Thoracic aorta (tissue), 2 donors: Measurements from ENCODE around the gene CHL1. TPM values are rescaled to one million over a fixed set of nuclear protein-coding genes. Genes with fewer than 3 reads are reported as not detected.

Source experiments
- ATAC-seq: fragments of 150-250 bp; one replicate; pipeline ENCODE4 v1.8.0; 2017; ENCODE audit warnings: low read depth; ENCODE audit not compliant: insufficient number of reproducible peaks, low FRiP score
- DNase-seq: peaks from one replicate; pipeline ENCODE4 v3.0.0-alpha.2; 2020; ENCODE audit warnings: low spot score
- H3K27ac ChIP-seq, 2 donors: fragments of 200-600 bp; sonication (generic); 1 replicate in 1 of 2; 2 replicates in 1 of 2; pipeline ENCODE4 v1.5.1; 2016; ENCODE audit warnings: mild to moderate bottlenecking in 2 of 2, moderate library complexity in 2 of 2
- H3K27me3 ChIP-seq: fragments of 200-600 bp; sonication (generic); replicated peaks from 2 replicates; pipeline ENCODE4 v1.6.0; 2016; ENCODE audit warnings: mild to moderate bottlenecking; ENCODE audit not compliant: insufficient read depth
- H3K36me3 ChIP-seq: fragments of 200-600 bp; sonication (generic); one replicate; pipeline ENCODE4 v1.5.1; 2016
- H3K4me1 ChIP-seq, 2 donors: fragments of 200-600 bp; sonication (generic); 1 replicate in 1 of 2; 2 replicates in 1 of 2; pipeline versions ENCODE4 v1.5.1 to v1.6.0; 2016; ENCODE audit warnings: low read depth in 2 of 2, mild to moderate bottlenecking in 1 of 2; ENCODE audit not compliant: control insufficient read depth in 1 of 2
- H3K4me3 ChIP-seq: fragments of 200-600 bp; sonication (generic); 2 replicates; pipeline ENCODE4 v1.5.1; 2016; ENCODE audit warnings: mild to moderate bottlenecking
- H3K9me3 ChIP-seq: fragments of 200-600 bp; sonication (generic); 2 replicates; pipeline ENCODE4 v1.5.1; 2016
- CTCF ChIP-seq: fragments of 200-600 bp; sonication (generic); IDR thresholded peaks from one replicate; pipeline ENCODE4 v1.5.1; 2019; ENCODE audit warnings: antibody characterized with exemption
- total RNA-seq, 2 donors: library from RNA; depleted of rRNA; stranded (reverse); fragments of >200 nt; gene quantifications; one replicate each; pipeline versions ENCODE4 v1.1.0 to v1.2.3, GENCODE V29; 2016

Gene CHL1
- total RNA-seq, 2 donors from 2014 or later, result 2.0 to 7.5 TPM

DNA sequence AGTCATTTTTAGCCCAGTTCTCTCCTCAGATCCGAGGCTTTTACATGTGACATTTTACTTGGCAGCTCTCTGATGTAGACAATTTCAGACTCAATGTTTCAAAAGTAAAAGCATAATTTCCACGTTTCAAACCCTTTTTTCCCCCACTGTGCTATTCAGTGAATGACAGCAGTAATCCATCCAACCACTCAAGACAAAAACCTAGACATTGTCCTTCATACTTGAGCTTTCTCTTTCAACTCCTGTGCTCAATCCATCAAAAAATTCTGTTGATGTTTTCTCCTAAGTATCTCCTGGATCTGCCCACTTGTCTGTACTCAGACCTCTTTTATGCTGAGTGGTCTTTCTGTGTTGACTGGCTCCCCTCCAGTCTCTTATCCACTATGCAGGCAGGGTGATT is 214.7 kb downstream of the CHL1 start:
- Histone ChIP-seq H3K4me1 (no peaks in the 10 kb centered on the region), H3K36me3 (no peaks in the 10 kb centered on the region), H3K27ac (no peak overlapping the region), H3K4me3 (no peak overlapping the region), H3K27me3 (no peaks in the 10 kb centered on the region), H3K9me3 (no peaks in the 10 kb centered on the region)
- no peak for TF ChIP-seq CTCF
- ATAC-seq (no peak), DNase-seq (no peak)

DNA sequence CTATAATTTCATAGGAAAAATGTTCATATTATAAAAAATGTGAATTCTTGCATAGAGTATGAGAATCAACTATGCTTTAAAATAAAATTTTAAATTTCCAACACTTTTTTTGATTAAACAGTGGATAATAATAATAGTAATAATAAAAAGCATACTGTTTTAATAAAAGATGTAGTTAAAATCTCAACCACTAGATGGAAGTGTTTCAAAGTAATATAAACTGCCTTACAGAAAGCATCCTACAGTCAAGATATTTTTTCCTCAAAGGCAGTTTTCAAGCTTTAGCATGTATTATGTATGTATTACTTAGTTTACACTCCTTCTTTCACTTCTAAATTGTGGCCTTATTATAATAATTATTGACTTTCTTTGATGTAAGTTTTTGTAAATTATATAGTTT is 217.5 kb downstream of the CHL1 start:
- Histone ChIP-seq H3K27me3 (no peaks in the 10 kb centered on the region), H3K4me3 (no peak overlapping the region), H3K9me3 (no peaks in the 10 kb centered on the region), H3K27ac (no peak overlapping the region), H3K36me3 (no peaks in the 10 kb centered on the region), H3K4me1 (no peaks in the 10 kb centered on the region)
- no peak for DNase-seq
- no peak for ATAC-seq
- TF ChIP-seq CTCF, result peak; percentile 35

DNA sequence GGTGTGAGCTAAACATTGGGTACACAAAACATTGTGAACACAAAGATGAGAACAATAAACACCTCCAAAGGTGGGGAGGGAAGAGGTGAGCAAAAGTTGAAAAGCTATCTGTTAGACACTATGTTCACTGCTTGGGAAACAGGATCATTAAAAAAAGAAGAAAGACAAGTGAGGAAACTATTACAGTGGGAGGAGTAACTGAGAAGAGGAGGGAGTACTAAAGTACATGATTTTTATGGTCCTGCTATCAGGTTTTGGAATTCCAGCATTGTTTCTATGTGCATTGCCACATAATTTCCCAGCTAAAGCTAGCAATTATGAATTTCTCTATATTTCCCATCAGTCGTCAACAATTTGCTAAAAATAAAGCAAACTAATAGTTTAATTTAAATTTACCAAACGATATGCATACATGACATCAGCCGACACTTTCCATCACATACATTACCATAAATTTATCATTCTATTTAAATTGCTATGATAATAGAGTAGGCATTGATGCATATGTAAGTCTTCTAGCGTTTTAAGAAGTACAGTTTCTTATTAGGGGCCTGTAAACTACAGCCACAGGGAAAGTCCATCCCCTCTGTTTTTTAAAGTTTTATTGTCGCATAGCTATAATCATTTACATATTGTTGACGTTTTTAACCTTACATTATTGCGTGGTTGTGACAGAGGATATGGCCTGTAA is 221.8 kb downstream of the CHL1 start:
- Histone ChIP-seq H3K4me3 (no peak overlapping the region), H3K27ac (no peak overlapping the region), H3K27me3 (no peaks in the 10 kb centered on the region), H3K36me3 (no peaks in the 10 kb centered on the region), H3K4me1 (no peaks in the 10 kb centered on the region), H3K9me3 (no peaks in the 10 kb centered on the region)
- DNase-seq, result no peak
- no peak for ATAC-seq
- no peak for TF ChIP-seq CTCF

GRCh38 chr3:420584-420983 is 224.0 kb downstream of the CHL1 start:
- Histone ChIP-seq H3K27me3 (no peaks in the 10 kb centered on the region), H3K4me3 (no peak overlapping the region), H3K4me1 (no peaks in the 10 kb centered on the region), H3K27ac (no peak overlapping the region), H3K36me3 (no peaks in the 10 kb centered on the region), H3K9me3 (no peaks in the 10 kb centered on the region)
- ATAC-seq (no peak), DNase-seq (no peak)
- TF ChIP-seq CTCF, result no peak

DNA sequence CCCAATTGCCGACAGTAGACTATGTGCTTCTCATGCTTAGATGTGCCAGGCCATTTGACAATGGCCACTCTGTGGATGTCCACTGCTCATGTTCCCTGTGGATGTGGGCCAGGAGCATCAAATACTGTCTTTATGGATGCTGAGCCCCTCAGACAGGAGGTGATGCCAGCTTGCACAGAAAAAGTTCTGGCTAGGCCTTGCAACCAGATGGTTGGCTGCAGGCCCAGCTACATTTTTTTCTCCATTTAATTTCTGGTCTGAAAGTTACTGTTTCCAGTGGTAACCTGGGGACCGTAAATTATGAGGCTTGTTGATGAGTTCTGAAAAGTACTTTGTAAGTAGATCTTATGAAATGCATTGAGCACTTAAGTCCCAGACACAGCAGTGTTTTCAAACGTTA is 228.5 kb downstream of the CHL1 start:
- ATAC-seq (no peak), DNase-seq (no peak)
- H3K4me3 ChIP-seq, result no peak overlapping the region
- H3K27me3 ChIP-seq, result no peaks in the 10 kb centered on the region
- TF ChIP-seq CTCF, result no peak
- no peaks in the 10 kb centered on the region for H3K4me1 ChIP-seq
- no peak overlapping the region for H3K27ac ChIP-seq
- H3K9me3 ChIP-seq, result no peaks in the 10 kb centered on the region
- H3K36me3 ChIP-seq, result no peaks in the 10 kb centered on the region
